ENCODE results near the gene ITPR2. TPM values are rescaled to one million over a fixed set of nuclear protein-coding genes. Genes with fewer than 3 reads are reported as not detected.

Gene ITPR2
- total RNA-seq, 6 experiments from 2014 or later, result 6.9 to 8.4 (median 7.6) TPM

- H3K4me3 Mint-ChIP-seq, result no peak overlapping the region
- H3K36me3 Mint-ChIP-seq (ENCODE audit: low read depth), result no peaks in the 10 kb centered on the region
- peak overlapping the region; percentile 91 for H3K27ac Mint-ChIP-seq
Measured at GRCh38 chr12:26690601-26691000, 142.4 kb downstream of the ITPR2 start.

GRCh38 chr12:26689281-26689841, 143.6 kb downstream of the ITPR2 start:
- H3K27me3 Mint-ChIP-seq (ENCODE audit: insufficient read depth), result no peaks in the 10 kb centered on the region; the same call in 1 of the 2 replicates
- no peaks in the 10 kb centered on the region for H3K9me3 Mint-ChIP-seq
- peaks cover 48% of the 10 kb centered on the region for H3K4me1 Mint-ChIP-seq (ENCODE audit: low read depth)
- no peaks in the 10 kb centered on the region for H3K36me3 Mint-ChIP-seq (ENCODE audit: low read depth)
- no peak for TF ChIP-seq CTCF (IDR thresholded peaks at IDR 0.05)
- H3K4me3 Mint-ChIP-seq, result no peak overlapping the region
- H3K27ac Mint-ChIP-seq, result no peak overlapping the region
- DNase-seq, result no peak

More at GRCh38 chr12:26690601-26691000, 142.4 kb downstream of the ITPR2 start:
- no peak for TF ChIP-seq CTCF (IDR thresholded peaks at IDR 0.05)
- no peaks in the 10 kb centered on the region; the same call in 1 of the 2 replicates for H3K27me3 Mint-ChIP-seq (ENCODE audit: insufficient read depth)
- no peak for DNase-seq
- H3K9me3 Mint-ChIP-seq, result no peaks in the 10 kb centered on the region
- H3K4me1 Mint-ChIP-seq (ENCODE audit: low read depth), result peaks cover 48% of the 10 kb centered on the region

GRCh38 chr12:26688344-26688904, 144.6 kb downstream of the ITPR2 start:
- Mint-ChIP-seq H3K4me3 (no peak overlapping the region), H3K36me3 (ENCODE audit: low read depth) (peaks cover 7% of the 10 kb centered on the region; the same call in 1 of the 2 replicates), H3K4me1 (ENCODE audit: low read depth) (peaks cover 48% of the 10 kb centered on the region), H3K9me3 (peaks cover 4% of the 10 kb centered on the region; the same call in 1 of the 2 replicates), H3K27me3 (ENCODE audit: insufficient read depth) (no peaks in the 10 kb centered on the region; the same call in 1 of the 2 replicates), H3K27ac (no peak overlapping the region)
- TF ChIP-seq CTCF (IDR thresholded peaks at IDR 0.05), result no peak
- DNase-seq, result no peak

GRCh38 chr12:26686408-26686807, 146.6 kb downstream of the ITPR2 start:
- H3K9me3 Mint-ChIP-seq, result peaks cover 4% of the 10 kb centered on the region; the same call in 1 of the 2 replicates
- peaks cover 13% of the 10 kb centered on the region; the same call in 1 of the 2 replicates for H3K36me3 Mint-ChIP-seq (ENCODE audit: low read depth)
- peaks cover 34% of the 10 kb centered on the region for H3K4me1 Mint-ChIP-seq (ENCODE audit: low read depth)
- no peak for TF ChIP-seq CTCF (IDR thresholded peaks at IDR 0.05)
- DNase-seq, result no peak
- no peaks in the 10 kb centered on the region; the same call in 1 of the 2 replicates for H3K27me3 Mint-ChIP-seq (ENCODE audit: insufficient read depth)
- no peak overlapping the region for H3K4me3 Mint-ChIP-seq
- H3K27ac Mint-ChIP-seq, result no peak overlapping the region

- peaks cover 4% of the 10 kb centered on the region; the same call in 1 of the 2 replicates for H3K9me3 Mint-ChIP-seq
- H3K4me1 Mint-ChIP-seq (ENCODE audit: low read depth), result peaks cover 27% of the 10 kb centered on the region
- TF ChIP-seq CTCF (IDR thresholded peaks at IDR 0.05), result no peak
- no peak overlapping the region for H3K27ac Mint-ChIP-seq
- H3K4me3 Mint-ChIP-seq, result no peak overlapping the region
- H3K27me3 Mint-ChIP-seq (ENCODE audit: insufficient read depth), result no peaks in the 10 kb centered on the region; the same call in 1 of the 2 replicates
- no peak for DNase-seq
- H3K36me3 Mint-ChIP-seq (ENCODE audit: low read depth), result peaks cover 13% of the 10 kb centered on the region; the same call in 1 of the 2 replicates
Measured at GRCh38 chr12:26684101-26684500, 148.9 kb downstream of the ITPR2 start.

Data from HFFc6 (cell line).